ENCODE results near the gene GABARAPL2. TPM values are rescaled to one million over a fixed set of nuclear protein-coding genes. Genes with fewer than 3 reads are reported as not detected.

The GABARAPL2 gene
- polyA plus RNA-seq, 3 donors, result 84.3 to 302 (median 280) TPM

DNA sequence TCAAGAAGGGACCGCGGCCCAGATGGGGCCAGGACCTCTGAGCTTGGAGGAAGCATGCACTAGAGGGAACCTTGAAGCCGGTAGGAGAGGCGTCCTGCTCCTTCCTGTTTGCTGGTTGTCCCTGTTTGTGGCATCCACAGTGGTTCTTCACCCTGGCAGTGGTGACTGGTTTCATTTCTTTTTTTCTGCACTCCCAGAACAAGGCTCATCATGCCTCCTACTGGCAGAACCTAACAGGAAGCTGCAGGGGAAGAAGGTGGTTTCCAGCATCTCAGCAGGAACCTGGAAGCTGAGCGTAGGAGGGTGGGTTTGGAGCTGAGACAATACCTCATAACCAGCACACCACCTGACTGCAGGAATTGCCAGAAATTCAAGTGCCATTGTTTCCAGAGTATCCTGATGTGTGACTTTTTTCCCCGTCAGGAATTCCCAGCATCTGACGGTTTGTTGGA, 15.9 kb upstream of the GABARAPL2 start:
- peak overlapping the region; percentile 74 for H2AFZ ChIP-seq (ENCODE audit: insufficient read depth, low read depth, low read length, poor library complexity, severe bottlenecking)
- H3K4me3 ChIP-seq (replicated peaks in 1 of 3; ENCODE audit: low read depth in 2 of 3, low read length in 3 of 3), result peak overlapping the region in 1 of 3 experiments; percentile 50
- H3K4me1 ChIP-seq (ENCODE audit: control insufficient read depth in 1 of 2, insufficient read depth in 2 of 2, low read length in 2 of 2), result peaks cover 14 to 16% of the 10 kb centered on the region in 2 donors
- H3K4me2 ChIP-seq (replicated peaks; ENCODE audit: extremely low read depth, low read length, poor library complexity, severe bottlenecking), result peak overlapping the region; percentile 66
- Mint-ChIP-seq H3K36me3 (no peaks in the 10 kb centered on the region), H3K27ac (peak overlapping the region in 6 of 7 donors; percentile 49 to 89 (median 61)), H3K27me3 (ENCODE audit: low read depth in 3 of 3) (peaks cover 10 to 16% (median 14%) of the 10 kb centered on the region in 3 donors), H3K4me1 (peaks cover 11% of the 10 kb centered on the region), H3K9me3 (peaks cover 0 to 1% (median 0%) of the 10 kb centered on the region in 7 donors), H3K4me3 (peak overlapping the region in 1 of 2 donors; percentile 70)
- H3K79me2 ChIP-seq (ENCODE audit: insufficient read depth, low read length), result no peaks in the 10 kb centered on the region
- intact Hi-C loops (cut with micrococcal nuclease), result no loop called here
- H3K27me3 ChIP-seq (ENCODE audit: control insufficient read depth in 2 of 2, insufficient read depth in 2 of 2, low read length in 2 of 2), result peaks cover 6 to 8% of the 10 kb centered on the region in 2 donors
- no peaks in the 10 kb centered on the region for H4K20me1 ChIP-seq (ENCODE audit: insufficient read depth, low read length)
- no peak overlapping the region for H3K27ac ChIP-seq (ENCODE audit: low read depth in 1 of 2, low read length in 2 of 2)
- no peaks in the 10 kb centered on the region for H3K9me3 ChIP-seq (replicated peaks in 1 of 2; ENCODE audit: control insufficient read depth in 1 of 2, insufficient read depth in 1 of 2, low read length in 2 of 2)
- H3K36me3 ChIP-seq (replicated peaks in 1 of 2; ENCODE audit: control insufficient read depth in 1 of 2, insufficient read depth in 2 of 2, low read length in 2 of 2), result no peaks in the 10 kb centered on the region
- DNase-seq, result peak; percentile 79 to 92 (median 85)
- no peak overlapping the region for H3K9ac ChIP-seq (ENCODE audit: insufficient read depth, low read length, poor library complexity, severe bottlenecking)
- TF ChIP-seq, protein P1, sequence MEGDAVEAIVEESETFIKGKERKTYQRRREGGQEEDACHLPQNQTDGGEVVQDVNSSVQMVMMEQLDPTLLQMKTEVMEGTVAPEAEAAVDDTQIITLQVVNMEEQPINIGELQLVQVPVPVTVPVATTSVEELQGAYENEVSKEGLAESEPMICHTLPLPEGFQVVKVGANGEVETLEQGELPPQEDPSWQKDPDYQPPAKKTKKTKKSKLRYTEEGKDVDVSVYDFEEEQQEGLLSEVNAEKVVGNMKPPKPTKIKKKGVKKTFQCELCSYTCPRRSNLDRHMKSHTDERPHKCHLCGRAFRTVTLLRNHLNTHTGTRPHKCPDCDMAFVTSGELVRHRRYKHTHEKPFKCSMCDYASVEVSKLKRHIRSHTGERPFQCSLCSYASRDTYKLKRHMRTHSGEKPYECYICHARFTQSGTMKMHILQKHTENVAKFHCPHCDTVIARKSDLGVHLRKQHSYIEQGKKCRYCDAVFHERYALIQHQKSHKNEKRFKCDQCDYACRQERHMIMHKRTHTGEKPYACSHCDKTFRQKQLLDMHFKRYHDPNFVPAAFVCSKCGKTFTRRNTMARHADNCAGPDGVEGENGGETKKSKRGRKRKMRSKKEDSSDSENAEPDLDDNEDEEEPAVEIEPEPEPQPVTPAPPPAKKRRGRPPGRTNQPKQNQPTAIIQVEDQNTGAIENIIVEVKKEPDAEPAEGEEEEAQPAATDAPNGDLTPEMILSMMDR (IDR thresholded peaks at IDR 0.05), result peak; percentile 71
- WGBS (ENCODE audit: insufficient coverage), result 0% methylated on average over 4 of the region's 7 CpGs

DNA sequence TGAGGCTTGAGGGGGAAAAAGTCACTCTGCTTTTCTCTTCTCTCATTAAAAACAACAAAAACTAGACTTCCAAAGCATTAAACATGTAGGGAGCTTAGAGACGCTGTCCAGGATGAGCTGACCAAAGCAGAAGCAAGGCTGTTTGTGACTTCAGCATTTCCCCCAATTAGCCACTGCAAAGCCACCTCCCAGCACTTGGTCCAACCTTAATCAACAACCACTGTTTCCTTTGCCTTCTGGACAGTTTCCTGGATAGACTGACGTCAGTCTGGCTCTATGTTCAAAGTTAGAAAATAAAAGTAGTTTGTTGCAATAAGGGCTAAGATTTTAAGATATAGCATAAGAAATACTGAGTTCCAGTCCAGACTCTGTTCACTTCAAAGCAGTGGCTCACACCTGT, 13.2 kb upstream of the GABARAPL2 start:
- Mint-ChIP-seq H3K4me3 (no peak overlapping the region), H3K4me1 (peaks cover 21% of the 10 kb centered on the region), H3K27ac (no peak overlapping the region), H3K27me3 (ENCODE audit: low read depth in 3 of 3) (peaks cover 12 to 20% (median 18%) of the 10 kb centered on the region in 3 donors), H3K9me3 (peaks cover 0 to 3% (median 0%) of the 10 kb centered on the region in 7 donors), H3K36me3 (no peaks in the 10 kb centered on the region)
- Histone ChIP-seq H3K9ac (ENCODE audit: insufficient read depth, low read length, poor library complexity, severe bottlenecking) (no peak overlapping the region), H2AFZ (ENCODE audit: insufficient read depth, low read depth, low read length, poor library complexity, severe bottlenecking) (no peak overlapping the region), H3K4me2 (replicated peaks; ENCODE audit: extremely low read depth, low read length, poor library complexity, severe bottlenecking) (no peak overlapping the region), H4K20me1 (ENCODE audit: insufficient read depth, low read length) (no peaks in the 10 kb centered on the region), H3K36me3 (replicated peaks in 1 of 2; ENCODE audit: control insufficient read depth in 1 of 2, insufficient read depth in 2 of 2, low read length in 2 of 2) (no peaks in the 10 kb centered on the region), H3K79me2 (ENCODE audit: insufficient read depth, low read length) (no peaks in the 10 kb centered on the region), H3K9me3 (replicated peaks in 1 of 2; ENCODE audit: control insufficient read depth in 1 of 2, insufficient read depth in 1 of 2, low read length in 2 of 2) (no peaks in the 10 kb centered on the region), H3K4me3 (replicated peaks in 1 of 3; ENCODE audit: low read depth in 2 of 3, low read length in 3 of 3) (no peak overlapping the region), H3K4me1 (ENCODE audit: control insufficient read depth in 1 of 2, insufficient read depth in 2 of 2, low read length in 2 of 2) (peaks cover 25 to 30% of the 10 kb centered on the region in 2 donors), H3K27ac (ENCODE audit: low read depth in 1 of 2, low read length in 2 of 2) (no peak overlapping the region), H3K27me3 (ENCODE audit: control insufficient read depth in 2 of 2, insufficient read depth in 2 of 2, low read length in 2 of 2) (peaks cover 7 to 13% of the 10 kb centered on the region in 2 donors)
- no peak for DNase-seq
- intact Hi-C loops (cut with micrococcal nuclease), result no loop called here
- TF ChIP-seq, protein P1 (IDR thresholded peaks at IDR 0.05), result no peak
- 78% methylated on average over 1 of the region's 2 CpGs for WGBS (ENCODE audit: insufficient coverage)
